D721Med (cell line): Measurements from ENCODE around the gene ABHD17A.

ENCODE experiments used
- DNase-seq: peaks from one replicate; pipeline ENCODE4 v3.0.0; 2011; ENCODE audit warnings: low spot score; ENCODE audit not compliant: insufficient read length
- FAIRE-seq: peaks from 2 replicates; lab custom pipeline; 2011; peaks lifted over from hg19 to GRCh38; lab: Jason Lieb, UNC
- TF ChIP-seq, protein P1 (sequence below): IDR thresholded peaks from 2 replicates; pipeline ENCODE4 v1.5.1; 2012; ENCODE audit warnings: mild to moderate bottlenecking, control low read depth; ENCODE audit not compliant: insufficient read depth; ENCODE audit errors: missing control alignments

Gene ABHD17A

DNA sequence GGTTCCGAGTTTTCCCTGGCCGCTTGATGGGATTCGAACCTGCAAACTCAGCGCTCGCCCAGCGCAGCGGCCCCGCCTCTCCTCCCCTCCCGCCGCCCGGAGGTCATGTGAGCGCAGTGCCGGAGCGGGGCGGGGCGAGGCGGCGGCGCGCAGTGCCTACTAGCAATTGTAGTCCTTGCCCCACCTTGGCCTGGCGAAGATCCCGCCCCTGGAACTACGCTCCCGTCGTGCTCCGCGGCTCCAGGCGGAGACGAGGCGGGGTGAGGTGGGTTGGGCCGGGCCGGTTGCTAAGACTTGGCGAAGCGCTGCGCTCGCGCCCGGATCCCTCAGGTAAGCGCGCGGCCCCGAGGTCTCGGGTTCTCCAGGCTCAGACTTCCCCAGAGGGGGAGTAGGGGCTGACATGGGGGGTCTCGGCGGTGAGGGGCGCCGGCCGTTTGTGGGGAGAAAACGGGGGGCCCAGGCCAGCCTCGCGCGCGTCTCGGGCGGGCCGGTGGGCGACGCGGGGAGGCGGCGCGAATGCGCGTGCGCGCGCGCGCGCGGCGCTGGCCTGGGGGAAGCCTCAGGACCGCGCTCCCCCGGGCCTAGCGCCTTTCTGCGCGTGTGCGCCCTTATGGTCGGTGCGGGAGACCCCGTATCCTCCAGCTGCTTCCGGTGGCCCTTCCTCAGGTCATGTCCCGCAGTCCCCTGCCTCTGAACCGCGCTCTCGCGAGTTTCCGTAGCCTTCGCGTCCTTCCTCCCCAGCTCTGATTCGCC is 20.0 kb upstream of the ABHD17A start, which contains the start of the genes ADAT3 and SCAMP4:
ADAT3 (plus strand) TSS at position 290 of the 753 bp plus-strand sequence. CDS start 6,649 bp downstream, outside the sequence.
SCAMP4 (plus strand) TSS at position 290 of the 753 bp plus-strand sequence. CDS start 9,621 bp downstream, outside the sequence.
- FAIRE-seq (no peak), DNase-seq (peak; percentile 89)
- TF ChIP-seq, protein P1, sequence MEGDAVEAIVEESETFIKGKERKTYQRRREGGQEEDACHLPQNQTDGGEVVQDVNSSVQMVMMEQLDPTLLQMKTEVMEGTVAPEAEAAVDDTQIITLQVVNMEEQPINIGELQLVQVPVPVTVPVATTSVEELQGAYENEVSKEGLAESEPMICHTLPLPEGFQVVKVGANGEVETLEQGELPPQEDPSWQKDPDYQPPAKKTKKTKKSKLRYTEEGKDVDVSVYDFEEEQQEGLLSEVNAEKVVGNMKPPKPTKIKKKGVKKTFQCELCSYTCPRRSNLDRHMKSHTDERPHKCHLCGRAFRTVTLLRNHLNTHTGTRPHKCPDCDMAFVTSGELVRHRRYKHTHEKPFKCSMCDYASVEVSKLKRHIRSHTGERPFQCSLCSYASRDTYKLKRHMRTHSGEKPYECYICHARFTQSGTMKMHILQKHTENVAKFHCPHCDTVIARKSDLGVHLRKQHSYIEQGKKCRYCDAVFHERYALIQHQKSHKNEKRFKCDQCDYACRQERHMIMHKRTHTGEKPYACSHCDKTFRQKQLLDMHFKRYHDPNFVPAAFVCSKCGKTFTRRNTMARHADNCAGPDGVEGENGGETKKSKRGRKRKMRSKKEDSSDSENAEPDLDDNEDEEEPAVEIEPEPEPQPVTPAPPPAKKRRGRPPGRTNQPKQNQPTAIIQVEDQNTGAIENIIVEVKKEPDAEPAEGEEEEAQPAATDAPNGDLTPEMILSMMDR, result no peak

DNA sequence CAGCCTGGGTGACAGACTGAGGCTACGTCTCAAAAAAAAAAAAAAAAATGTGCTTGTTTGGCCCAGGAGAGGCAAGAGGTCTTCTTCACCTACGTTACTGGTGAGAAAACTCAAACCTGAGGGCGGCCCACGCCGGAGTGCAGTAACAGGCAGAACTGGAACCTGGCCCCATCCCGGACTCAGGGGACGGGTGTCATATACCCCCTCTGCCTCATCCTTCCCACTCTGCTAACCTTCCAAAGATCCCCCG is 19.5 kb upstream of the ABHD17A start:
- FAIRE-seq, result no peak
- no peak for DNase-seq
- TF ChIP-seq, protein P1, result no peak

DNA sequence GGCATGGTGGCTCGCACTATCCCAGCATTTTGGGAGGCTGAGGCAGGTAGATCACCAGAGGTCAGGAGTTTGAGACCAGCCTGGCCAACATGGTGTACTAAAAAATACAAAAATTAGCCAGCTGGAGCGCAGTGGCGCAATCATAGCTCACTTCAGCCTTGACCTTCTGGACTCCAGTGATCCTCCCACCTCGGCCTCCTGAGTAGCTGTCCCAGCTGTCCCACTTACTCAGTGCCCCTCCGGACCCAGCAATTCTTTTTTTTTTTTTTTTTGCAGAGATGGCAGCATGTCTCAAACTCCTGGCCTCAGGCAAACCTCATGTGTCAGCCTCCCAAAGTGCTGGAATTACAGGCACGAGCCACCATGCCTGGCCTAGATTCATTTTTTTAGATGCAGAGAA is 17.6 kb upstream of the ABHD17A start:
- DNase-seq, result no peak
- TF ChIP-seq, protein P1, result no peak
- FAIRE-seq, result no peak

DNA sequence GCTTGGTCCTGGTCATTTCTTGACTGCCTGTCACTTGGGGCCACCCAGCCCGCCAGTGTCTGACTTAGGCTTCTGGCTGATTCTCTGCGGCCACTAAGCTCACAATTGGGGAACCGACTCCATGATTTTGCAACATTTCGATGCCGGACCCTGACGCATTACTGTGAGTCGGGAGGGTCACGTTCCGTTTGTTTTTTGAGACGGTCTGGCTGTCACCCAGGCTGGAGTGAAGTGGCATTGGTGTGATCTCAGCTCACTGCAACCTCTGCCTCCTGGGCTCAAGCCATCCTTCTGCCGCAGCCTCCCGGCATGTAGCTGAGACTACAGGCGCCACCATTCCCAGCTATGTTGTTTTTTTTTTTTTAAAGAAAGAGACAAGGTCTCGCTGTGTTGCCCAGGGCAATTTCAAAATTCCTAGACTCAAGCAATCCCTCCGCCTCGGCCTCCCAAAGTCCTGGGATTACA is 16.7 kb upstream of the ABHD17A start:
- TF ChIP-seq, protein P1, result no peak
- FAIRE-seq (no peak), DNase-seq (no peak)

DNA sequence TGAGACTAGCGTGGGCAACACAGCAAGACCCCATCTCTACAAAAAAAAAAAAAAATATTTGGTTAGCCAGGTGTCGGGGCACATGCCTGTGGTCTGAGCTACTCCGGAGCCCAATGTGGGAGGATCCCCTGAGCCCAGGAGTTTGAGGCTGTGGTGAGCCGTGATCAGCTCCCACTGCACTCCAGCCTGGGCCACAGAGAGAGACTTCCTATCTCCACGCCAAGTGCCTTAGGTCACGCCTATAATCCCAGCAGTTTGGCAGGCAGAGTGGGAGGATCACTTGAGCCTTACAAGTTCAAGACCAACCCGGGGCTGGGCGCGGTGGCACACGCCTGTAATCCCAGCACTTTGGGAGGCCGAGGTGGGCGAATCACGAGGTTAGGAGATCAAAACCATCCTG is 11.2 kb upstream of the ABHD17A start:
- DNase-seq (no peak), FAIRE-seq (no peak)
- TF ChIP-seq, protein P1, result no peak

DNA sequence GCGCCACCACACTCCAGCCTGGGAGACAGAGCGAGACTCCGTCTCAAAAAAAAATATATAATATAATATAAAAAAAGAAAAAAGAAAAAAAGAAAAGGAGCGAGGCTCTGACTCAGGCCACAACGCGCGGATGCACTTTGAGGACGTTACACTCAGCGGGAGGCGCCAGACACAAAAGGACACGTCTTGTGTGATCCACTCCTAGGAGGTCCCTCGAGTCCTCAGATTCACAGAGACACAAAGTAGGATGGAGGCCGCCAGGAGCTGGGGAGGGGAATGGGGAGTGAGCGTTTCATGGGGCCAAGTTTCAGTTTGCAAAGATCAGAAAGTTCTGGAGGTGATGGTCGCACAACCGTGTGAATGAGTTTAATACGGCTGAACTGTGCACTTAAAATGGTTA is 8.5 kb upstream of the ABHD17A start:
- FAIRE-seq, result no peak
- TF ChIP-seq, protein P1, result no peak
- DNase-seq, result no peak

DNA sequence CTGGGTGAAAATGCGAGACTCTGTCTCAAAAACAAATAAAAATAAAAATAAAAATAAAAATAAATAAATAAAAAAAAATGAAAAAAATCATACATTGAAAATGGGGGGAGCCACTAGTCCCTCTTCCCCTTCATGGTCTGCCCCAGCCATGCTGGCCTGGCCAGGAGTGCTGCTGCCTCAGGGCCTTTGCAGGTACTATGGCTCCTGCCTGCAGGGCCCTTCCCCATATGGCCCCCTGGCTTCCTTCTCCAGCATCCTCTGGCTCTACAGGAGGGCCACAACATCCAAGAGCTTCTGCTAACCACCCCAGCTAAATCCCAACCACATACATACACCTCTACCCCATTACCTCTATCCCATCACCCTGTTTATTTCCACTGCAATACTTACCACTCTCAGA is 4.6 kb upstream of the ABHD17A start:
- TF ChIP-seq, protein P1, result no peak
- FAIRE-seq (no peak), DNase-seq (no peak)
